ENCODE results near the gene GLIPR1.
"Not testable (repeated sequence)": the region's sequence is repeated elsewhere in the genome, so short reads cannot be mapped to it uniquely, and the experiment has no call there.

Gene GLIPR1

DNA sequence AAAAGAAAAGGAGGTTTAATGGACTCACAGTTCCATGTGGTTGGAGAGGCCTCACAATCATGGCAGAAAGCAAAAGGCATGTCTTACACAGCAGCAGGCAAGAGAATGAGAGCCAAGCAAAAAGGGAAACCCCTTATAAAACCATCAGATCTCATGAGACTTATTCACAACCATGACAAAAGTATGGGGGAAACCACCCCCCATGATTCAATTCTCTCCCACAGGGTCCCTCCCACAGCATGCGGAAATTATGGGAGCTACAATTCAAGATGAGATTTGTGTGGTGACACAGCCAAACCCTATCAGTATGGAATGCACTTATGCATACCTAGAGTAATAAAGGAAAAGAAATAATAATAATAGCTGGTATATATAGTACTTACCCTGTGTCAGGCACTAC lies 4.5 kb upstream of the GLIPR1 start:
- DNase-seq = peak; percentile 70

GRCh38 chr12:75477137-75477536 lies 3.4 kb upstream of the GLIPR1 start:
- no peak for DNase-seq

- peak; percentile 88 for DNase-seq
Observed at GRCh38 chr12:75478116-75478794, 2.3 kb upstream of the GLIPR1 start.

- DNase-seq = peak; percentile 40
Observed at GRCh38 chr12:75479963-75480461, 543 bp upstream of the GLIPR1 start.

GRCh38 chr12:75481013-75481705 lies 604 bp downstream of the GLIPR1 start:
- DNase-seq = peak; percentile 61

GRCh38 chr12:75481774-75482173 lies 1.2 kb downstream of the GLIPR1 start:
- peak; percentile 51 for DNase-seq

- DNase-seq = no peak
Observed at GRCh38 chr12:75482646-75483045, 2.1 kb downstream of the GLIPR1 start.

DNA sequence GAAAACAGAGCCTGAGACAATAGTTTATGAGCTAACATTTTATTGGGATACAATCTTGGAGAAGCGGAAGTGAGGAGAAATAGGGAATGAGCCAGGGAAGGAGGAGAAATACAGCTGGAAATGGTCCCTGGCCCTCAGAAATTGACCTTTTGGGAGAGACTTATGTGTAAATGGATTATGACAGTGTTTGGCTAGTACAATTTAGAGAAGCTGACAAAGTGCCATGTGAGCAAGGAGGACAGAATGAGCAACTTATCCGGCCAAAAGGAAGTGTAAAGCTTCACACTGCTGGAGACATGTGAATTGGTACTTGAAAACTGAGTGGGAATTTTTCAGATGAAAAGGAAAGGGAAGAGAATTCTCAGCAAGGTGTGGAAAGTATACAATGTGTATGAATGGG lies 2.9 kb downstream of the GLIPR1 start:
- peak; percentile 69 for DNase-seq

DNA sequence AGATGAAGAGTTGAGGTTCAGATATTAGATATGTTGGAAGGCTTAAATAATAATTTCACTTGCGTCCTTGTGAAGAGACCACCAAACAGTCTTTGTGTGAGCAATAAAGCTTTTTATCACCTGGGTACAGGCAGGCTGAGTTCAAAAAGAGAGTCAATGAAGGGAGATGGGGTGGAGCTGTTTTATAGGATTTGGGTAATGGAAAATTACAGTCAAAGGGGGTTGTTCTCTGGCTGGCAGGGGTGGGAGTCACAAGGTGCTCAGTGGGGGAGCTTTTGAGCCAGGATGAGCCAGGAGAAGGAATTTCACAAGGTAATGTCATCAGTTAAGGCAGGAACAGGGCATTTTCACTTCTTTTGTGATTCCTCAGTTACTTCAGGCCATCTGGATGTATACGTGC lies 3.9 kb downstream of the GLIPR1 start:
- not testable (repeated sequence) for DNase-seq

DNA sequence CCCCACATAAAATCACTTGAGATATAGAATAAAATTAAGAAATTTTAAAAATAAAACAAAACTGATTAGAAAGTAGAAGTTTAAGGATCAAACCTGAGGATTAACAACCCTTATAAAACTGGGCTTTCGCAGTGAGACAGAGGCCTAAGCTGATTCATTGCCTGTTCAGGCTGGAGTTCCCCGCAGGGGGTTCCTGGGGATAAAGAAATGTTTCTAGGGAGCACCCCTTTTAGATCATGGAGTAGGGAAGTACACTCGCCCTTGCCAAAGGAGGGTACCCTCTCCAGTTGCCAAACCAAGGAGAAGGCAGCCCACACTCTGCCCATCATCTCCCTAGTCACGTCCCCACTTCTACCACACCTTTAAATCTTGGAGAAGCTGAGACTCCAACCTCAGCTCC lies 6.8 kb downstream of the GLIPR1 start:
- DNase-seq = no peak

GRCh38 chr12:75488553-75488952 lies 8.0 kb downstream of the GLIPR1 start:
- peak; percentile 64 for DNase-seq

- no peak for DNase-seq
Observed at GRCh38 chr12:75489187-75489586, 8.6 kb downstream of the GLIPR1 start.

DNA sequence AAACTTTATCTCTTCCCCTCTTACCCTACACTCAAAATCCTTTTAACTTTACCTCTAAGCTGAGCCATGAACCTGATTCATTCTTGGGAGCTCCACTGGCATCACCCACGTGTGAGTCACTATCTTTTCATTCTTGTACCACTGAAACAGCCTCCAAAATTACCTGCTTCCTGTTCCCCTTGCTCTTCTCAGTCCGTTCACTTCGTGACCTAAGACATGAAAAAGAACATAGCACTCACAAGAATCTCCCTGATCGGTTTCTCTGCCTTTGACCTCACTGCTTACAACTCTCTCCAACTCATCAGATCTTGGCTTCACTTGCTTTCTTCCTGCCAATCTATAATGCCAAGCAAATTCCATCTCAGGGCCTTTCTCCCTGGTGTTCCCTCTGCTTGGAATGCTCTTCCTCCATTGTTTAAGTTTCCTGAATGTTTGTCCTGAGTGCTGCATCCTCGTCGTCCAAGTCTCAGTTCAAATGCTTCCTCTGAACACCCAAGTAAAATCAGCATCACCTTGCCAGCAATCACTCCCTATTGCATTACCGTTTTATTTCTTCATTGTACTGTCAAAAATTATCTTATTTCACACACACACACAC lies 9.2 kb downstream of the GLIPR1 start:
- DNase-seq = no peak

DNA sequence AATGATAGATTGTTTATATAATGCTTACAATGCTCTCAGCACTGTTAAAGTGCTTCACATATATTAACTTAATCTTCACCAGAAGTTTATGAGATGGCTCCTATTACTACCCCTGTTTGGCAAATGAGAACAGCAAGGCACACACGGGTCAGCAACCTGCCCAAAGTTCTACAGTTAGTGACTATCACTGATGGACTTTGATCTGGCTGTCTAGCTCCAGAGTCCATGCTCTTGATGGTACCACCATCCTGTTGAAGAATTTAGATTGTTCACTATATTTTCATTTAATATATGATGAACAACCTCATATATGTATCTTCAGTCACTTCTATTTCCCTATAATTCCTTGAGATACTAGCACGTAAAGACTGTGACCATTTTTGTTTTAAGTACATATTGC lies 10.6 kb downstream of the GLIPR1 start:
- DNase-seq = no peak

DNA sequence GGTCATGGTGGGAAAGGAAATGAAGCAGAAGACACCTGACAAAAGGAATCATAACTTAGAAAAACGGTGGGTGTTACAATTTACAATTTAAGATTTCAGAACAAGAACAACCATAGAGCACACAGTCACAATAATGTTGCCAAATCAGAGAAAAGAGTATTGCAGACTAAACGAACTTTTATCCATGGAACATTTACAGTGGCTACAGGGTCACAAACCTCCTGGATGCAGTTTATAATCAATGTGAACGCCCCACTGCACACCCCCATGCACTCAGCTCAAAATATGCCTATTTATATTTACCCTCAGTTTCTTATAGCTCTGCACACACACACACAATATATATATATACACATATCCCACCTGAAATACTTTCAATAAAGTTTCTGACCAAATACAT lies 22.9 kb downstream of the GLIPR1 start:
- DNase-seq = no peak

GRCh38 chr12:75503866-75504265 lies 23.3 kb downstream of the GLIPR1 start:
- DNase-seq = no peak

DNA sequence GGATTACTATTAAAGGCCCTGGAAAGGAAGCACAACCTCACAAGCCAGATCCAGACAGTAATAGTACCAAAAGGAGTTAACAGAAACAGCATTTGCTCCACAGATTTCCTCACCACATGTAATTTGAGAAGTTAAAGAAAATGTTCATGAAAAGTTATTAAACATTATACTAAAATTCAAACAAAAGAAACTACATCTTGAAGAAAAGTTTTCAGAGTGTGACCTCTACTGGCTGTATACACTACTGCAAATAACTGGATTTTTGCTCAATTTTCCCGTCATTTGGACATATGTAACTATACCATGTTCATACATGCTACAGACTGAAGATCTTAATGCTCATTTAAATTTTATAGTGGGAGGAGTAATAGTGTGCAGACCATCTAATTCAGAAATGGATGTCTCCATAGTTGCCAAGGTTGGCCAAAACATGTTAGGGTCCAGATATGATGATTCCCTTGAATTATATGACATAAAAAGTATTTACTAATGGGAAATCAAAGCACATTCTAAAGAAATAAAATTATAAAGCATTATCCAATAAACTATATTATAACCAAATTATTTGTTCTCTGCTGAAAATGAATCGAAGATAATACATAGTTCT lies 25.3 kb downstream of the GLIPR1 start:
- DNase-seq = peak; percentile 53

GRCh38 chr12:75507086-75507485 lies 26.5 kb downstream of the GLIPR1 start:
- DNase-seq = no peak

- no peak for DNase-seq
Observed at GRCh38 chr12:75508159-75508558, 27.6 kb downstream of the GLIPR1 start.

DNA sequence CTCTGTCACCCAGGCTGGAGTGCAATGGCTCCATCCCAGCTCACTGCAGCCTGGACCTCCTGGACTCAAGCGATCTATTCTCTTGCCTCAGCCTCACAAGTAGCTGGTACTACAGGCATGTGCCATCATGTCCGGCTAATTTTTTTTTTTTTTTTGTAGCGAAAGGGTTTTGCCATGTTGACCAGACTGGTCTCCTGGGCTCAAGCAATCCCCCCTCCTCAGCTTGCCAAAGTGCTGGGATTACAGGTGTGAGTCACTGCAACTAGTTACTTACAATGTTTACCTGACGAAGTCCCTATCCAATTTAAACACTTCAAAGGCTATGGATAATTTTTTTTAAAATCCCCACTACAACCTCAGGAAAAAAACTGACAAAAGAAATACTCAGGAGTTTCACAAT lies 29.1 kb downstream of the GLIPR1 start:
- no peak for DNase-seq

DNA sequence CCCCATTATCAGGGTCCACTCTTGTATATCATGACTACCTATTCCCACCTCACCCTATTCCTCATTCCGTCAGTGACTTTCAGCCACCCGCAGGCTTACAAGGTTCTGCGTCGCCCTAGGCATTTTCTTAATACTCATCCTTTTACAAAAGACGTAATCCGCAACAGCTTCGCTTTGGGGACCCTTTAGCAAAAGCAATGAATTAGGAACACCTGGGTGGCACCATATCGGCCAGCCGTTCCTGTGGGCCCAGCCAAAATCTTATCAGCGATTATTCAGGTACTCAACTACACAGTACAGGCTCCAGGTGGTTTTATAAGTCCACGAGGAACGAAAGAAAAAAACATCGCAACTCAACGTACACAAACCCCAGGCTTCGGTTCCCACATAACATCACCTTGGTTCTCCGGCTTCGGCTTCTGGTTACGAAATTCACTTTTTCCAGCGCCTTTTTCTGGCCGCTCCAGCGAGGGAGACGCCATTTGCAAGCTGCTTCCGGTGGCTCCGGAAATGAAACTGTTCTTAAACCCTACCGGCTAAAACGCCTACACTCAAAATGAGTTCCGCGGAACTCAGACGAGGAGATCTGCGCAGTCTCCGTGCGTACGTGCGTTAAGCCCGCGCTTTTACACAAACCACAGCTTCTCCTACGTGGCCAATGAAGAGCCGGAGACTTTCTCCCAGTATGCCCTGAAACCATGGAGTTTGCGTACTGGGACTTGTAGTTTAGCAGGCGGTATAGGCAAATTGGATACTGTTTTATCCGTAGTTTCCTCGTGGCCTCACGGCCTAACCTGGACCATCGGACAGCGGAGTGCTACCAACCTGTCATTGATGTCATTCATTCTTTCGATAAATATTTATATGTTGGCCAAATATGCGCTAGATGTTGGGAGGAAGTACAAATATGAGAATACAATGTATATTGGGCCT lies 30.8 kb downstream of the GLIPR1 start, which contains the start of gene KRR1:
Gene KRR1, minus strand, starts transcription at position 494 of the 933 bp plus-strand sequence. Its CDS starts 12 bp downstream, at position 482.
- peak; percentile 98 for DNase-seq

GRCh38 chr12:75521224-75521623 lies 40.7 kb downstream of the GLIPR1 start:
- DNase-seq = not testable (repeated sequence)
